GM12873 (cell line): Measurements from ENCODE around the gene KCNK10.

Source experiments
- CTCF ChIP-seq: IDR thresholded peaks from 2 replicates; pipeline ENCODE4 v1.5.1; 2012; ENCODE audit warnings: low read depth, mild to moderate bottlenecking, moderate library complexity, low read length, control low read depth; ENCODE audit not compliant: insufficient read depth; ENCODE audit errors: missing control alignments

KCNK10 gene

GRCh38 chr14:88270776-88271175 is 52.3 kb downstream of the KCNK10 start:
- TF ChIP-seq CTCF, result no peak

GRCh38 chr14:88269806-88270420 is 53.2 kb downstream of the KCNK10 start:
- TF ChIP-seq CTCF, result no peak

GRCh38 chr14:88266474-88266873 is 56.6 kb downstream of the KCNK10 start:
- no peak for TF ChIP-seq CTCF

- no peak for TF ChIP-seq CTCF
Measured at GRCh38 chr14:88264116-88264515, 59.0 kb downstream of the KCNK10 start.

GRCh38 chr14:88258021-88258420 is 65.0 kb downstream of the KCNK10 start:
- no peak for TF ChIP-seq CTCF

- TF ChIP-seq CTCF, result no peak
Measured at GRCh38 chr14:88256997-88257950, 65.8 kb downstream of the KCNK10 start.

- TF ChIP-seq CTCF, result no peak
Measured at GRCh38 chr14:88255798-88256197, 67.3 kb downstream of the KCNK10 start.
